ENCODE data around the gene ACAP3. TPM values are rescaled to one million over a fixed set of nuclear protein-coding genes. Genes with fewer than 3 reads are reported as not detected.

ACAP3 gene
- total RNA-seq, 1 experiment from 2014 or later, result 42.2 TPM

DNA sequence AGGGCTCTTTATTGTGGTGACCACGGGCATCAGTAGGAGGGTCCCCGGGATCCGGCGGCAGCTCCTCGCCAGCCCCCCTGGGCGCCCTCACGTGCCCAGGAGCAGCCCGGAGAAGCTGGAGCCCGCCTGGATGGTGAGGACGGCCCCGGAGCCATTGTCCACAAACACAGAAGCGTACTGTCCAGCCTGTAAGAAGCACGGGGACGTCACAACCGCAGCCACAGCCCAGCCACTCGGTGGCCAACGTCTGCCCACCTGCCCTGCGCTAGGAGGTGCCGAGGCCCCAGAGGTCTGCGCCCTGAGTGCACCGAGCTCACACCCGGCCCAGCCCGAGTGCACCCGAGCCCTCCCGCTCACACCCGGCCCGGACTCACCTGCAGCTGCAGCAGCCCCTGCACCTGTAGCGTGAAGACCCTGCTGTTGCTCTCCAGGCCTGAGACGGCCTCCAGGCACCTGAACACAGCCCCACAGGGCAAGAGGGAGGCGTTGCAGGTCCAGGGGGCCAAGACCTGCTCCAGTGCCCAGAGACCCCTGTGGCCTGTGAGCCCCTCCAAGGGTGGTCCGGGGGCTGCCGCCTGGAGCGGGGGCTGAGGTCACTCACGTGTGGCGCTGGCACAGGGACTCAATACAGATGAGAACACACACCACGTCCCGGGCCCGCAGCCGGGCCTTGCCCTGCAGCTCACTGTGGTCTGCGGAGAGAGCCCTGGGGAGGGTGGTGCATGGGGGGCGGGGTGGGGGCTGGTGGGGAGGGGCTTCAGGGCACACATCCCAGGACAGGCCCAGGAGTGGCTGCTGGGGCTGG is 65.1 kb downstream of the ACAP3 start (continued):
- TF ChIP-seq, protein P1, sequence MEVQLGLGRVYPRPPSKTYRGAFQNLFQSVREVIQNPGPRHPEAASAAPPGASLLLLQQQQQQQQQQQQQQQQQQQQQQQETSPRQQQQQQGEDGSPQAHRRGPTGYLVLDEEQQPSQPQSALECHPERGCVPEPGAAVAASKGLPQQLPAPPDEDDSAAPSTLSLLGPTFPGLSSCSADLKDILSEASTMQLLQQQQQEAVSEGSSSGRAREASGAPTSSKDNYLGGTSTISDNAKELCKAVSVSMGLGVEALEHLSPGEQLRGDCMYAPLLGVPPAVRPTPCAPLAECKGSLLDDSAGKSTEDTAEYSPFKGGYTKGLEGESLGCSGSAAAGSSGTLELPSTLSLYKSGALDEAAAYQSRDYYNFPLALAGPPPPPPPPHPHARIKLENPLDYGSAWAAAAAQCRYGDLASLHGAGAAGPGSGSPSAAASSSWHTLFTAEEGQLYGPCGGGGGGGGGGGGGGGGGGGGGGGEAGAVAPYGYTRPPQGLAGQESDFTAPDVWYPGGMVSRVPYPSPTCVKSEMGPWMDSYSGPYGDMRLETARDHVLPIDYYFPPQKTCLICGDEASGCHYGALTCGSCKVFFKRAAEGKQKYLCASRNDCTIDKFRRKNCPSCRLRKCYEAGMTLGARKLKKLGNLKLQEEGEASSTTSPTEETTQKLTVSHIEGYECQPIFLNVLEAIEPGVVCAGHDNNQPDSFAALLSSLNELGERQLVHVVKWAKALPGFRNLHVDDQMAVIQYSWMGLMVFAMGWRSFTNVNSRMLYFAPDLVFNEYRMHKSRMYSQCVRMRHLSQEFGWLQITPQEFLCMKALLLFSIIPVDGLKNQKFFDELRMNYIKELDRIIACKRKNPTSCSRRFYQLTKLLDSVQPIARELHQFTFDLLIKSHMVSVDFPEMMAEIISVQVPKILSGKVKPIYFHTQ (CRISPR knock-in tag; IDR thresholded peaks at IDR 0.05), result no peak
- TF ChIP-seq SP1 (CRISPR knock-in tag; conservative IDR thresholded peaks at IDR 0.05) (no peak), RELA (CRISPR knock-in tag; IDR thresholded peaks at IDR 0.05; ENCODE audit: borderline replicate concordance) (no peak)

Small RNA genes within 50 kb of the gene (microRNA-seq; reads per million reads assigned to microRNA genes)
- gene MIR6726 (ENCODE audit: borderline number of aligned reads) (not detected), gene MIR6727 (ENCODE audit: borderline number of aligned reads) (not detected), gene MIR6808 (ENCODE audit: borderline number of aligned reads) (not detected)

Other genes starting within 250 kb of the ACAP3 start
- not detected in 3 replicates for gene RNF223, start 233.6 kb downstream of the ACAP3 start, total RNA-seq (2021)
- 13.9 to 17.8 TPM (median 14.0 TPM) in 3 replicates for gene C1orf159, start 191.8 kb downstream of the ACAP3 start, total RNA-seq (2021)
- 0.78 to 1.1 TPM (median 1.1 TPM) in 3 replicates for gene TTLL10, start 134.1 kb downstream of the ACAP3 start, total RNA-seq (2021)
- gene TNFRSF18, start 101.3 kb downstream of the ACAP3 start, total RNA-seq (2021), result 0.83 to 1.2 TPM (median 1.1 TPM) in 3 replicates
- 0.18 to 0.33 TPM in 2 of 3 replicates, not detected in the other for gene TNFRSF4, start 93.8 kb downstream of the ACAP3 start, total RNA-seq (2021)
- gene SDF4, start 75.9 kb downstream of the ACAP3 start, total RNA-seq (2021), result 92.3 to 105 TPM (median 101 TPM) in 3 replicates
- 18.8 to 21.4 TPM (median 20.0 TPM) in 3 replicates for gene B3GALT6, start 75.7 kb downstream of the ACAP3 start, total RNA-seq (2021)
- 8.5 to 10.3 TPM (median 8.5 TPM) in 3 replicates for gene C1QTNF12, start 61.2 kb downstream of the ACAP3 start, total RNA-seq (2021)
- 62.6 to 72.2 TPM (median 65.6 TPM) in 3 replicates for gene UBE2J2, start 34.1 kb downstream of the ACAP3 start, total RNA-seq (2021)
- 4.7 to 8.5 TPM (median 6.4 TPM) in 3 replicates for gene SCNN1D, start 27.5 kb downstream of the ACAP3 start, total RNA-seq (2021)
- gene PUSL1, start 667 bp upstream of the ACAP3 start, total RNA-seq (2021), result 42.5 to 51.5 TPM (median 43.6 TPM) in 3 replicates
- 144 to 170 TPM (median 160 TPM) in 3 replicates for gene INTS11, start 16.7 kb upstream of the ACAP3 start, total RNA-seq (2021)
- 10.3 to 14.4 TPM (median 12.3 TPM) in 3 replicates for gene CPTP, start 16.9 kb upstream of the ACAP3 start, total RNA-seq (2021)
- gene TAS1R3, start 23.4 kb upstream of the ACAP3 start, total RNA-seq (2021), result 0.18 to 0.22 TPM (median 0.21 TPM) in 3 replicates
- 74.1 to 91.4 TPM (median 77.3 TPM) in 3 replicates for gene DVL1, start 41.5 kb upstream of the ACAP3 start, total RNA-seq (2021)
- 6.7 to 11.2 TPM (median 10.7 TPM) in 3 replicates for gene MXRA8, start 50.6 kb upstream of the ACAP3 start, total RNA-seq (2021)
- 238 to 268 TPM (median 250 TPM) in 3 replicates for gene AURKAIP1, start 67.3 kb upstream of the ACAP3 start, total RNA-seq (2021)
- 117 to 142 TPM (median 117 TPM) in 3 replicates for gene CCNL2, start 91.4 kb upstream of the ACAP3 start, total RNA-seq (2021)
- gene MRPL20, start 99.4 kb upstream of the ACAP3 start, total RNA-seq (2021), result 126 to 156 TPM (median 134 TPM) in 3 replicates
- 1.6 to 2.8 TPM (median 1.9 TPM) in 3 replicates for gene ANKRD65, start 113.3 kb upstream of the ACAP3 start, total RNA-seq (2021)
- gene VWA1, start 127.8 kb upstream of the ACAP3 start, total RNA-seq (2021), result 28.3 to 35.5 TPM (median 28.3 TPM) in 3 replicates
- 0.60 to 0.94 TPM (median 0.61 TPM) in 3 replicates for gene ATAD3C, start 141.8 kb upstream of the ACAP3 start, total RNA-seq (2021)
- gene ATAD3B, start 163.8 kb upstream of the ACAP3 start, total RNA-seq (2021), result 47.9 to 63.6 TPM (median 48.5 TPM) in 3 replicates
- gene ATAD3A, start 204.2 kb upstream of the ACAP3 start, total RNA-seq (2021), result 56.1 to 71.2 TPM (median 58.7 TPM) in 3 replicates
- 6.6 to 8.8 TPM (median 8.0 TPM) in 3 replicates for gene TMEM240, start 232.7 kb upstream of the ACAP3 start, total RNA-seq (2021)

Measured in WTC11 (cell line).